ENCODE results near the gene NXPH3.

GRCh38 chr17:49624896-49625295, 49.2 kb downstream of the NXPH3 start:
- TF ChIP-seq, protein P1, sequence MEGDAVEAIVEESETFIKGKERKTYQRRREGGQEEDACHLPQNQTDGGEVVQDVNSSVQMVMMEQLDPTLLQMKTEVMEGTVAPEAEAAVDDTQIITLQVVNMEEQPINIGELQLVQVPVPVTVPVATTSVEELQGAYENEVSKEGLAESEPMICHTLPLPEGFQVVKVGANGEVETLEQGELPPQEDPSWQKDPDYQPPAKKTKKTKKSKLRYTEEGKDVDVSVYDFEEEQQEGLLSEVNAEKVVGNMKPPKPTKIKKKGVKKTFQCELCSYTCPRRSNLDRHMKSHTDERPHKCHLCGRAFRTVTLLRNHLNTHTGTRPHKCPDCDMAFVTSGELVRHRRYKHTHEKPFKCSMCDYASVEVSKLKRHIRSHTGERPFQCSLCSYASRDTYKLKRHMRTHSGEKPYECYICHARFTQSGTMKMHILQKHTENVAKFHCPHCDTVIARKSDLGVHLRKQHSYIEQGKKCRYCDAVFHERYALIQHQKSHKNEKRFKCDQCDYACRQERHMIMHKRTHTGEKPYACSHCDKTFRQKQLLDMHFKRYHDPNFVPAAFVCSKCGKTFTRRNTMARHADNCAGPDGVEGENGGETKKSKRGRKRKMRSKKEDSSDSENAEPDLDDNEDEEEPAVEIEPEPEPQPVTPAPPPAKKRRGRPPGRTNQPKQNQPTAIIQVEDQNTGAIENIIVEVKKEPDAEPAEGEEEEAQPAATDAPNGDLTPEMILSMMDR (IDR thresholded peaks at IDR 0.05), result no peak
- TF ChIP-seq POLR2A (IDR thresholded peaks at IDR 0.05), result no peak
